SU-DHL-6 (cell line): ENCODE results near the gene HBG2.

Source experiments
- H2AFZ ChIP-seq: fragments of 200-600 bp; sonication (generic); 2 replicates; pipeline ENCODE4 v1.6.1; 2014; ENCODE audit warnings: low read depth, mild to moderate bottlenecking, moderate library complexity, mixed read lengths, antibody characterized with exemption, low read length; ENCODE audit not compliant: severe bottlenecking
- H3F3A ChIP-seq: fragments of 200-600 bp; shearing (Covaris generic); 2 replicates; pipeline ENCODE4 v1.6.0; 2016; ENCODE audit warnings: antibody characterized with exemption, mild to moderate bottlenecking; ENCODE audit not compliant: insufficient read depth
- H3K27ac ChIP-seq: fragments of 200-600 bp; sonication (generic); 2 replicates; pipeline ENCODE4 v1.5.1; 2016; ENCODE audit warnings: low read depth, mild to moderate bottlenecking, low read length, moderate library complexity, mixed read lengths
- H3K27me3 ChIP-seq: fragments of 200-600 bp; sonication (generic), shearing (Covaris generic); 2 replicates; pipeline ENCODE4 v1.6.0; 2014; ENCODE audit warnings: mild to moderate bottlenecking, low read length
- H3K36me3 ChIP-seq: fragments of 200-600 bp; sonication (generic); 2 replicates; pipeline ENCODE4 v1.6.1; 2014; ENCODE audit warnings: mild to moderate bottlenecking, low read length, mixed read lengths
- H3K4me2 ChIP-seq: fragments of 300-600, 200-600 bp; shearing (Covaris generic), sonication (generic); 2 replicates; pipeline ENCODE4 v1.6.0; 2014; ENCODE audit warnings: low read length, low read depth, mild to moderate bottlenecking; ENCODE audit not compliant: poor library complexity, severe bottlenecking
- H3K4me3 ChIP-seq: fragments of 200-600 bp; sonication (generic); 2 replicates; pipeline ENCODE4 v1.5.1; 2014; ENCODE audit warnings: antibody characterized with exemption, low read length, mild to moderate bottlenecking, mixed read lengths; ENCODE audit not compliant: insufficient read depth, poor library complexity, severe bottlenecking
- H3K79me2 ChIP-seq: fragments of 200-600 bp; sonication (generic); 2 replicates; pipeline ENCODE4 v1.6.1; 2014; ENCODE audit warnings: mild to moderate bottlenecking, low read length, moderate library complexity; ENCODE audit not compliant: insufficient read depth
- H3K9ac ChIP-seq: fragments of 200-600 bp; sonication (generic); 2 replicates; pipeline ENCODE4 v1.7.0; 2014; ENCODE audit warnings: mild to moderate bottlenecking, low read length
- H3K9me2 ChIP-seq: fragments of 200-600 bp; sonication (generic); replicated peaks from 2 replicates; pipeline ENCODE4 v1.6.1; 2014; ENCODE audit warnings: low read length; ENCODE audit not compliant: insufficient read depth
- H3K9me3 ChIP-seq: fragments of 200-600 bp; sonication (generic); 2 replicates; pipeline ENCODE4 v1.6.1; 2014; ENCODE audit warnings: low read length, mixed read lengths; ENCODE audit not compliant: insufficient read depth
- H4K20me1 ChIP-seq: fragments of 200-600 bp; sonication (generic); 2 replicates; pipeline ENCODE4 v1.6.1; 2014; ENCODE audit warnings: low read depth, mild to moderate bottlenecking, antibody characterized with exemption, low read length, moderate library complexity, mixed read lengths
- EZH2phosphoT487 ChIP-seq: fragments of 200-600 bp; sonication (generic), shearing (Covaris generic); conservative IDR thresholded peaks from 2 replicates; pipeline ENCODE4 v1.6.1; 2018; ENCODE audit warnings: mild to moderate bottlenecking, antibody characterized with exemption, low read length, moderate library complexity, mixed read lengths
- TF ChIP-seq, protein P1 (sequence below): fragments of 200-600 bp; sonication (generic); IDR thresholded peaks from one replicate; pipeline ENCODE4 v1.5.1; 2017; ENCODE audit warnings: antibody characterized with exemption, mild to moderate bottlenecking, low read length, moderate library complexity; ENCODE audit not compliant: insufficient read depth, poor library complexity, severe bottlenecking

The HBG2 gene

DNA sequence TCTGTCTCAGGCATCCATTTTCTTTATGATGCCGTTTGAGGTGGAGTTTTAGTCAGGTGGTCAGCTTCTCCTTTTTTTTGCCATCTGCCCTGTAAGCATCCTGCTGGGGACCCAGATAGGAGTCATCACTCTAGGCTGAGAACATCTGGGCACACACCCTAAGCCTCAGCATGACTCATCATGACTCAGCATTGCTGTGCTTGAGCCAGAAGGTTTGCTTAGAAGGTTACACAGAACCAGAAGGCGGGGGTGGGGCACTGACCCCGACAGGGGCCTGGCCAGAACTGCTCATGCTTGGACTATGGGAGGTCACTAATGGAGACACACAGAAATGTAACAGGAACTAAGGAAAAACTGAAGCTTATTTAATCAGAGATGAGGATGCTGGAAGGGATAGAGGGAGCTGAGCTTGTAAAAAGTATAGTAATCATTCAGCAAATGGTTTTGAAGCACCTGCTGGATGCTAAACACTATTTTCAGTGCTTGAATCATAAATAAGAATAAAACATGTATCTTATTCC, 26.1 kb upstream of the HBG2 start:
- Histone ChIP-seq H3K9me3 (no peaks in the 10 kb centered on the region), H3K27ac (no peak overlapping the region), H3K9ac (no peak overlapping the region), H3F3A (no peaks in the 10 kb centered on the region), H3K27me3 (no peaks in the 10 kb centered on the region), H2AFZ (no peak overlapping the region), H3K4me2 (no peak overlapping the region), H3K79me2 (no peaks in the 10 kb centered on the region), H3K4me3 (no peak overlapping the region), H3K36me3 (no peaks in the 10 kb centered on the region), H4K20me1 (no peaks in the 10 kb centered on the region), H3K9me2 (no peaks in the 10 kb centered on the region; the same call in 1 of the 2 replicates)
- TF ChIP-seq, protein P1, sequence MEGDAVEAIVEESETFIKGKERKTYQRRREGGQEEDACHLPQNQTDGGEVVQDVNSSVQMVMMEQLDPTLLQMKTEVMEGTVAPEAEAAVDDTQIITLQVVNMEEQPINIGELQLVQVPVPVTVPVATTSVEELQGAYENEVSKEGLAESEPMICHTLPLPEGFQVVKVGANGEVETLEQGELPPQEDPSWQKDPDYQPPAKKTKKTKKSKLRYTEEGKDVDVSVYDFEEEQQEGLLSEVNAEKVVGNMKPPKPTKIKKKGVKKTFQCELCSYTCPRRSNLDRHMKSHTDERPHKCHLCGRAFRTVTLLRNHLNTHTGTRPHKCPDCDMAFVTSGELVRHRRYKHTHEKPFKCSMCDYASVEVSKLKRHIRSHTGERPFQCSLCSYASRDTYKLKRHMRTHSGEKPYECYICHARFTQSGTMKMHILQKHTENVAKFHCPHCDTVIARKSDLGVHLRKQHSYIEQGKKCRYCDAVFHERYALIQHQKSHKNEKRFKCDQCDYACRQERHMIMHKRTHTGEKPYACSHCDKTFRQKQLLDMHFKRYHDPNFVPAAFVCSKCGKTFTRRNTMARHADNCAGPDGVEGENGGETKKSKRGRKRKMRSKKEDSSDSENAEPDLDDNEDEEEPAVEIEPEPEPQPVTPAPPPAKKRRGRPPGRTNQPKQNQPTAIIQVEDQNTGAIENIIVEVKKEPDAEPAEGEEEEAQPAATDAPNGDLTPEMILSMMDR: no peak
- TF ChIP-seq EZH2phosphoT487: no peak

DNA sequence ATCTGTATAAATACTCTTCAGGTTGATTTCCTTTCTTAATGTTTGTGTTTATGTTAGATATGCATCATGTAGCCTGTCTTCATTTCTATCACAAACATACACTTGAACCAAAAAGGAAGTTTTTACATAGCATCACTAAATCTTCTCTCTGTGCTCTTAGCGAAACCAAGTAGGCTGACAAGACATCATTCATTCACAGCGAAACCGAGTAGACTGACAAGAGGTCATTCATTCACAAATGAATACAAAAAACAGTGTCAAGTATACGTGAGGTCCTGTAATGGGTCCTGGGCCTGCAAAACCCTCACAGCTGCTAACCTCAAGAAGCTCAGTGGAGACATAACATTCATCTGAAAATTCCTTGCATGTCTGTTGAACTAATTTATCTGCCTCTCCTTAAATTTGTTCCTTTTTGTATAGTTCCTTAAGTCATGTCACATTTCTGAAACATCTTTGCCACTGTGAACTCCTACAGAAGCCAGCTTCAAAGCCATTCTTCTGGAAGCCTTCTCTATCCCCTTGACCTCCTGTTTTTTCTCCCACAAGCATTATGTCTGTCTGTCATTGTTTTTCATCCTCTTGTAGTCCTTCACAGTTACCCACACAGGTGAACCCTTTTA, 25.0 kb upstream of the HBG2 start:
- TF ChIP-seq, protein P1: no peak
- no peak for TF ChIP-seq EZH2phosphoT487
- Histone ChIP-seq H3F3A (no peaks in the 10 kb centered on the region), H3K4me3 (no peak overlapping the region), H3K27ac (no peak overlapping the region), H3K9me2 (no peaks in the 10 kb centered on the region; the same call in 1 of the 2 replicates), H2AFZ (no peak overlapping the region), H3K36me3 (no peaks in the 10 kb centered on the region), H3K27me3 (no peaks in the 10 kb centered on the region), H3K79me2 (no peaks in the 10 kb centered on the region), H3K9ac (no peak overlapping the region), H4K20me1 (no peaks in the 10 kb centered on the region), H3K4me2 (no peak overlapping the region), H3K9me3 (no peaks in the 10 kb centered on the region)

DNA sequence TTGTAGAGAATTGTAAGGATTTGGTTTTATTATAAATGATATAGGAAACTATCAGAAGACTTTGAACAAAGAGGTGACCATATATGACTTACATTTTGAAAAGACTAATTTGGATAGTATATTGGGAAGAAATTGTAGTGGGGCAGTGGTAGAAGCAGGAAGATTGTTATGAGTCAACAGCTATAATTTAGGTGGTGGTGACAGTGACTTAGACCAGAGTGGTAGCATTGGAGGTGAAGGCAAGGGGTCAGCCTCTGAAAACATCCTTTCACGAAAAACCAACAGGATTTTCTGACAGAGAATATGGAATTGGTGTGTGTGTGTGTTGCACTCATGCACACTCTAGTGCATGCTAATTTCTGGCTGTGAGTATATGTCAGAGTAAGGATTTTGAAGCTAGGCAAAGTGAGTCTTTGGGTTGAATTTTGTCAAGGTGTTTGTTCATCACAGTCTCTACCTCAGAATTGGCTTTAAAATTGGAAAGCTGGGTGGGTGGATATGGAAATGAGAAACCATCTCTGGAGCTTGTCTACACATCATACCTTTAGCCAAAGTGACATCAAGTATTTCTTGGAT, 23.3 kb upstream of the HBG2 start:
- Histone ChIP-seq H3K27ac (no peak overlapping the region), H4K20me1 (no peaks in the 10 kb centered on the region), H2AFZ (no peak overlapping the region), H3K79me2 (no peaks in the 10 kb centered on the region), H3K4me2 (no peak overlapping the region), H3K9ac (no peak overlapping the region), H3K9me2 (no peaks in the 10 kb centered on the region; the same call in 1 of the 2 replicates), H3K36me3 (no peaks in the 10 kb centered on the region), H3K4me3 (no peak overlapping the region), H3F3A (no peaks in the 10 kb centered on the region), H3K27me3 (no peaks in the 10 kb centered on the region), H3K9me3 (no peaks in the 10 kb centered on the region)
- TF ChIP-seq, protein P1: no peak
- no peak for TF ChIP-seq EZH2phosphoT487
